ENCODE results near the gene PLAGL1.
A peak's percentile ranks its signal among the peaks of the same experiment; 100 is the strongest.

Gene PLAGL1

DNA sequence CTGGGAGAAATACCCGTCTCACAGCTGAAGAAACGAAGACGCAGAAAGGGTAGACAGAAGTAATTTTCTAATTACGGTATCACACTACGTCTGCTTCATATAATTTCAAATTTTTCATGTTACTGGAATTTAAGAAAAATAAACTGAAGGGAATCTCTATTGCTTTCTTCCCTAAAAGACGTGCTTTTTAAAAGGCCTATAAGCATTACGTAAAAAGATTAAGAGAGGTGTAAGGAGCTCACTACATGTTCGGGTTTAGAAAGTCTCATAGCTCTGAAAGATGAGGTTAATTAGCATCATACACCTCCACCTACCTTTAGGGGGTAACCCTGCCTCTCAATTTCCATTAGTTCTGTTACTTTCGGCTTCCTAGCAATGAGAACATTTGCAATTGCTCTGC is 787 bp upstream of the PLAGL1 start:
- no peak for DNase-seq (ENCODE audit: low spot score)

DNA sequence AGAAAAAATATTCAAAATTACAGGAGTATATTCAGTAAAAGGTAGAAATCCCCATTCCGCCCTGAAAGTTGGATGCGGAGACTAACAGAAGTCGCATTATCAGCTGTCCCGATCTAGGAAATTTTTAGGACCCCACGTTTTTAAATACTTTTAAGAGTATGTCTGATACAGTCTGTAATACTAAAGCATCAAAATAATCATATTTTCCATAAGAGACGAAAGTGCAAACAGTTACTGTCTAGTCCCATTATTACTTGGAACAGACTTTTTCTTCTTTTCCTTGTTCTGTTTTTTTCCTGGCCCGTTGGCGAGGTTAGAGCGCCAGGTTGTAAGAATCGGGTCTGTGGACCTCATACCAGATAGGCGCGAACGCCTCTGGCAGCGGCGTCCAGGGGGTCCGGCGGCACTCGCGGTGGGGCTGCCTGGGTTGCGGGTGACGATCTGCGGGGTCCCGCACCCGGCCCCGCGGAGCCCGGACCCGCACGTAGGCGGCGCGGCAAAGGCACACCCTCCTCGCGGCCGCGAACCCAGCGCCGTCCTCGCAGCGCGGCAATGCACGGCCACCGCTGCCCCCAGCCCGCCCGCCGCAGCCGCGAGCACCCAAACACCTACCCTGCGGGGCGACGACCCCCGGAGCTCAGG is 460 bp downstream of the PLAGL1 start:
- DNase-seq (ENCODE audit: low spot score), result peak; percentile 9

DNA sequence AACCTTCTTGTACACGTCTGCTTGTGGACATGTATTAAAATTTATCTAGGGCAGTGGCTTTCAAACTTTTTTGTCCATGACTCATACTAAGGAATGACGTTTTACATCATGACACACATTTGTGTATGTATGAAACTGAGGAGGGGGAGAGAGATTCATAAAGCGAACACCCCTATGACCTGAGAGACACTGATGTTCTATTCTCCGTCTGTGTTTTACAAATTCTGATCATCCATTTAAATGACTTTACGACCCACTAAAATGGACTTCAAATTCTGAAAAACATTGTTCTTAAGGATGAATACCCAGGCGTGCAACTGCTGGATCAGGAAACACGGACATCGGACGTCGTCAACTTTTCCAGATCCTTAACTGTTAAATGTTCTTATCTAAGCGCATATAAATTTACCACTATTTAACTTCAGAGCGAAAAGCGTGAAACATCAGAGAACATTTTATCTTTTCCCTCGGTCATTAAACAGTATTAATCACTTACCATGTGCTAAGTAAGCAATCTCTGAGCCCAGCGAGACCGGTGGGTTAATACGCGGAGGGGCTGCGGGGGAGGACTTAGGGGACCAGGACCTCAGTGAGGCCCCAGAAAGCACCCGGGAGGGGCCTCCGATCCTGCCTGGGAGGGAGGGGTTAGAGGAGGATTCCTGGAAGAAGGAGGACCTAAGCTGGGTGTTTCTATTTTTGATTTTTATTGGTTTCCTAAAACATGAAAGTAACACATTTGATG is 1.2 kb downstream of the PLAGL1 start:
- DNase-seq (ENCODE audit: low spot score), result peak; percentile 33

DNA sequence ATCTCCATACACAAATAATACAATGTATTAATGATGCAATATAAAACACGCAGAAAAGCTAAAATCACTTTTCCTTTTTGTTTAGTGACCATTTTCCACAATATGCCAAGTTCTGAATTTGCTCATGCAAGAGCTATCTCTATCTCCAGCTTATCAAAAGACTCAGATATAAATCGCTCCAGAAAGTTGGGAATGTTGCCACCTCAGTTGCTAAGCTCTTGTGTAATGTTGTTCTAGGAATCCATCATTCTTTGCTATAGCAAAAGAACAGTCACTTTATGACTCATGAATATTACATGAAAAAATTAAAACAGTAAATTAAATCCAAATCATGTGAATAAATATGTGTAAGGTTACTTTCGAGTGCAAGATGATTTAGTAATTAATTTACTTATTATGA is 8.7 kb downstream of the PLAGL1 start:
- no peak for DNase-seq (ENCODE audit: low spot score)

DNA sequence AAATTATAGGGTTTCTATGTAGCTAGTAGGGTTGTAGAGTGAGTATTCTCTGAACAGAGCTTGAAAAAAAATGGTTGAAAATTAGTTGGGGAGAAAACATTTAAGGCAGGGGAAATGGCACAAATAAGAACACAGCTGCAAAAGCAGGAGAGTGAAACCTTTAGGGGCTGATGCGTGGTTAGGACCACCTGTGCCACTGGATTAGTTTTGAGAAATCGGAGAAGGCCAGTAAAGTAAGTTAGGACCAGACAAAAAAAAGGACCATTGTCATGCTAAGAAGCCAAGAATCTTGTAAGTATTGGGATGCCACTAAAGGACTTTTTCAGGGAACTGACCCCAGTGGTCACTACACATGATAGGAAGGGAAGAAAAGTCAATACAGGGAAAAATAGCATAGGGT is 9.4 kb downstream of the PLAGL1 start:
- DNase-seq (ENCODE audit: low spot score), result no peak

DNA sequence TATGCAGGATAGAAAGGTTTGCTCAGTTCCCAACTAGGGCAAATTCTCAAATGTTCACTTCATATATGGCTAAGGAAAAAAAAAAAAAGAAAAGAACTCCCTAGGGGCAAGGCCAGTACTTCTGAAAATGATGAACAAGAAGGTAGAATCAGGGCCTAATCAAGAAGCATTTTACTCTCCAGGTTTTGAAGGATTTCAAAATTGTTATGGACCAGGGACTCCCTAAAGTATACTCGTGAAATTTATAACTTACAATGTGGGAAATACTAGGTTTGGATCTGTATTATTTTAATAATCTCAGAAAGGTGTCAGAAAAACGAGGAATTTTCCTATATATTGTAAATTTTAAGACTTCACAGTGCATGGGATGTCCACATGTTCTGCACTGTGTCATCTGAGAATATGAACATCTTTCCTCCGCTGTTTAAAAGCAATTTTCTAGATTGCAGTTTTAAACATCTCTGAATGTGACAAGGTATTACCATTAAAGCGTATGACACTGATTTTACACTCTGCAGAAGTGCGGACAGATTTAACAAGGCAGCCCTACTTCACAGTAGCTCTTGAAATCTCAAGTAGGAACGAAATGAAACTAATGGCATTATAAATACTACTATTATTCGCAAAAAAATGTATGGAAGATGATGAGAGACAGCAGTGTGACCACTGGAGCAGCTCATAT is 14.0 kb downstream of the PLAGL1 start:
- no peak for DNase-seq (ENCODE audit: low spot score)

DNA sequence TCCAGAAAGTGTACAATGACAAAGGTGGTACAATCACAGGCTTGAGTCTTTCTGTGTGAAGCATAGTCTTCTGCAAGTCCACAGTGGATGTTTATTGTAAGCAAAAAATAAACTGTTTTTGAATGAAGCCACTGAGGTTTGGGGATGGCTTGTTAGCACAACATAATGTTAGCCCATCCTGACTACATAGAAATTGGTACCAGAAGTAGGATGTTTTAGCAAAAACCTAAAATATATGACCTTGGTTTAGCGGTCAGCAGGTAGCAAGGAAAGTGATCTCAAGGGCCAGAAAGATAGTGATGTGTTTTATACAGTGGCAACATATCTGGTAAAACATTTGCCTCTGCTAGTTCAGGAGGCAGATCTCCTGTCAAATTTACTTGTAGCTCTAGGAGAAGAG is 15.8 kb downstream of the PLAGL1 start:
- no peak for DNase-seq (ENCODE audit: low spot score)

DNA sequence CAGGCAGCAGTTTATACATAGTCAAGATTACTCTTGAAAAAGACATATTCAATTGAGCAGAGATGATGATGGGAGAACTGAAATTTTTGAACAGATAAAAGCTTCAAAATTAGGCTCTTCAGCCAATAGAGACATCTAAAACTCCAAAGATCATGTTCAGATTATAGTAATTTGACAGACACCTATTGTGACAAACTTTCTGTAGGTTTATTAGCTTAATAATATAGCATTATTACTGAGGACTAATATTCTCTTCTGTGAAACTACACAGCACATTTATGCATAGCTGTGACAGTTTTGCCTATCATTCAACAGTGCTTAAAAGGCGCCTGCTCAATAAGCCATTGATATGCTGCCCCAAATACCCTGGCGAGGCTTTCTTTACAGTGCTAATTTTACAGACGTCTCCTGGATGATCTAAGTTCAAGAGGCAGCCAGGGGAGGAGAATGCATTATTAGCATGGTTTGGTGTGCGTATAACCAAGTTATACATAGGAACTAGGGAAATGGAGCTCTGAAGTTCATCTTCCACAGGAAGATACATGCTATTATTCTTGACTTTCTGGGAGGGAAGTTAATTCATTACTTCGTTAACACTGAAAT is 21.5 kb downstream of the PLAGL1 start:
- DNase-seq (ENCODE audit: low spot score), result no peak

DNA sequence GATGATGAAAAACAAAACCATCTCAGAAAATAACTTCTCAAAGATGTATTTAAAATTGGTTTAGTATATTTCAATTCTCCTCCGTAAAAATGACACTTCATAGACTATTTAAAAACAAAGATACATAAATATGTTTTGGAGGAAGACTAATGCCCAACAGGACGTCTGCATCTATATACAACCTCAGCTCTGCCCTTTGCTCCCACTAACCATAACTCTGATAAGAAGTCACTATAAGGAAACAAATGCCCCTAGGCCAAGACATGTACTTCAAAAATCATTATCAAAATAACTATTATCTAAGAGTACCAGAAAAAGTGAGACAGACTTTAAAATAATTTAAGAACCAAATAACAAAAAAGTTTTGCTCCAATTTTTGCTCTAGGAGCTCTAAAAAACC is 23.4 kb downstream of the PLAGL1 start:
- no peak for DNase-seq (ENCODE audit: low spot score)

DNA sequence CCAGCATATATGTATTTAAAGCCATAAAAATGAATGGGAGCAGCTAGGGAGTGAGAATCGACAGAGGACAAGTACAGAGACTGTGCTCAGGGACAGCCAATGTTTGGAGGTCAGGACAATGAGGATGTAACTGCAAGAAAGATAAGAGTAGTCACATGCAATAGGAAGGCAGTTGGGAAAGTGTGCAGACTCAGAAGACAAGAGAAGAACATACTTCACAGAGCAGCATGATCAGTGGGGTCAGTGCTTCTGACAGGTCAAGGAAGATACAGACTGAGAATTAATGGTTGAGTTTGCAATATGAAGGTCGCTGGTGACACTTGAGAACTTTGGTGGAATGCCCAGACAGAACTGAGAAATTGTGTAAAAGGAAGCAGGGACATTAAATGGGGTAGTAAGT is 25.1 kb downstream of the PLAGL1 start:
- DNase-seq (ENCODE audit: low spot score), result no peak

DNA sequence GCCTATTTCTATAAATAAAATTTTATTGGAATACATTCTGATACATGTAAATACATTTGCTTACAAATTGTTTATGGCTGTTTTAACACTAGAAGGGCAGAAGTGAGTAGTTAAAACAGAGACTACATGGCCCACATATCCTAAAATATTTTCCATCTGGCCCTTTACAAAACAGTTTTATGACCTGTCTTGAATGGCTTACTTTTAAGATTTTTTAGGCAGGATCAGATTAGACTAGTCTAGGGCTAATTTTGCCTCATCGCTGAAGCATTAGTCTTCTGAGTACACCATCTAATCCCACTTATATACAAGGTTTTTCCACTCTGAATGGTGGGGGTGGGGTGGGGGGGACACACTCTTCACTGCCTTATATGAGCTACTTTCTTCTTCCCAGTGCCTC is 27.1 kb downstream of the PLAGL1 start:
- DNase-seq (ENCODE audit: low spot score), result no peak

DNA sequence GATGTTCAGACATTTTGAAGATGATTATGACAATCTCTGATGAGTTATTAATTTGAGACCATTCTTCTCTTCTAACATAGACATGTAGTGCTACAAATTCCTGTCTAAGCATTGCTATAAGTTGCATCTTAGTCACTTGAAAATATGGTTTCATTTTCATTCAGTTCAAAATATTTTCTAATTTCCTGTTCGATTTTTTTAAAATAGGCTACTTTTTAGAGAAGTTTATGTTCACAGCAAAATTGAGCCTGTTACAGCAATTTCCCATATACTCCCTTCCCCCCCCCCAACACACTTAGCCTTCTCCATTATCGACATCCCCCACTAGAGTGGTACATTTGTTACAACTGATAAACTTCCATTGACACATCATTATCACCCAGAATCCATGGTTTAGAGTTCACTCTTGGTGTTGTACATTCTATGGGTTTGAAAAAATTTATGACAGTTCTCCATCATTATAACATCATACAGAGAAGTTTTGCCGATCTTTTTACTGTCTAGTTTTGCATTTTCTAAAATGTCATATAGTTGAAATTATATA is 31.2 kb downstream of the PLAGL1 start:
- DNase-seq (ENCODE audit: low spot score), result no peak

DNA sequence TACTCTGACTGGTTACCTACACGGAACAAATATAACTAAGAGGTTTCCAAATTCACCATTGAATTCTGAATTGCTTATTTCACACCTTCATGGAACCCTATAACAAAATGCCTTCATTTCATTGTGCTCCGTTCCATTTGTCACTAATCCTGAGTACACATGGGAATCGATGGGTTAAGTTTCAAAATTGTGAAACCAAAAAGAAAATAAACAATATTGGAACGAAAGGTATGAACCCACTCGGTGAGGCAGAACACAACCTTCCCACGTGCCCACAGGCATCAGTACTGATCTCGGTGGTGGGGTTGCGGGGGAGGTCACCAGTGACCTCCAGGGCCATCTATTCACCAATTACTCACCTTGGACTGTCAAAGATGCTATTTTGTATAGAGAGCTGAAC is 34.0 kb downstream of the PLAGL1 start:
- no peak for DNase-seq (ENCODE audit: low spot score)

DNA sequence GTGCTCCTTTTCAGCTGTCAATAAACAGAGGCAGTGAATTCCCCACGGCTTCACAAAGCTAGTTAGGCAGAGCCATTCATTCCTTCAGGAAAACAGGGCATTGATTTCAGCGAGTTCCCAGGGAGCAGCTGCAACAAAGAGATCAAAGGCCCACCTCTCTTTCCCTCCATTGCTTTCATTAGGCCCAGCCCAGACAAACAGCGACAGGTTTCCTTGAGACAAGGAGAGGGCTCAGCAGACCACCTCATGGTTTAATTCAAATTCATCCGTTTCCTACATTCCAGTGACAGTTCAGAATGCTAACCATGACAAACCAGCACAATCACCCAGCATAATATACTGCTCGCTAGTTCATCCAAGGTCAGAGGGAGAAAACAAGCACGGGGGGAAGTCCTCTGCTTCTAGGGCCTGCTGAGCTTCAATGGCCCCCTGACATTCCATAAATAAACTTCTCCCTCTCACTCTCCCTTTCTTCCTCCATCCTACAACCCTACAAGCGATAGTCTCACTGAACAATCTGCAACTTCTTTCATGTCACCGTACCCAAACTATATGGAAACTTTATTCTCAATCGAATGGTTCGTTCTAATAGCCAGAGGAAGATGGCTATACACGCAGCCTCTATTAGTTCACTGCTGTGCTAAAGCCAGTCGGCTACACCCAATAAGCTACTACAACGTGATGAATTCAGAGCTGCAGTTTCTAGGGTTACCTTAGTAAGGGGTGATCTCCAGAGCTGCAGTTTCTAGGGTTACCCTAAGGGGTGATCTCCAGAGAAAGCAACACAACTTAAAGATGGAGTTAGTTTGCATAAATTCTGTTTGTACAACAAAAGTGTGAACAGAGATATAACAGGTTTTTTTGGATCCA is 34.7 kb downstream of the PLAGL1 start:
- DNase-seq (ENCODE audit: low spot score), result no peak

DNA sequence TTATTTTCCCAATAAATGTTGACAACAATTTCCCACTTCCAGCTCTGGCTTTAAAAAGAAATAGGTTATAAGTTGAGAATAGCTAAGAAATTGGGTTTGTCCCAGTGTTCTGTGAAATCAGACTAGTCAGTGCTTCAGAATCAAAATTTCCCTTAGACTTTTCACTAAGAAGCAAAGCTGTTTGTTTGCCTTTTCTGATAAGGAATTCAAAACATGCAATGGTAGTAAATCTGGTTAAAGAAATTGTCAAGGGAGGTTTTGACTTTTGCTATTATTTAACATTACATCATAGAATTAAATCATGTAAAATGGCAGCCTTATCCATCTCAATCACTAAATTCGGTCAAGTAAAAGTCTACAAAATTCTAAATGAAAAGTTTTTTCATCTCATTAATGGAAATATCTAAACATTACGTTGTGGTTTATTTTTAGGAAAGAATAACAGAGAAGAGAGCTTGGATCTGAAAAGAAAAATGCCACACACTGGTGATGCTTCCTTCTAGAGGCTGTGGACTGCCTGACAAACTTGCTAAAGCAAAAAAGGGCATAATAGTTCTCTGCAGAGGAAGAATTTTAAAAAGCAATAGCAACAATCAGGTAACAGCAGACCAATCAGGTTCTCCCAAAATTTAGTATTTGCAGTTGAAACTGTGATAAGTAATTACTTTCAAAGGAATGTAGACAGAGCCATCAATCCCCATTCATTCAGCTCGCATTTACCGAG is 36.4 kb downstream of the PLAGL1 start:
- no peak for DNase-seq (ENCODE audit: low spot score)

DNA sequence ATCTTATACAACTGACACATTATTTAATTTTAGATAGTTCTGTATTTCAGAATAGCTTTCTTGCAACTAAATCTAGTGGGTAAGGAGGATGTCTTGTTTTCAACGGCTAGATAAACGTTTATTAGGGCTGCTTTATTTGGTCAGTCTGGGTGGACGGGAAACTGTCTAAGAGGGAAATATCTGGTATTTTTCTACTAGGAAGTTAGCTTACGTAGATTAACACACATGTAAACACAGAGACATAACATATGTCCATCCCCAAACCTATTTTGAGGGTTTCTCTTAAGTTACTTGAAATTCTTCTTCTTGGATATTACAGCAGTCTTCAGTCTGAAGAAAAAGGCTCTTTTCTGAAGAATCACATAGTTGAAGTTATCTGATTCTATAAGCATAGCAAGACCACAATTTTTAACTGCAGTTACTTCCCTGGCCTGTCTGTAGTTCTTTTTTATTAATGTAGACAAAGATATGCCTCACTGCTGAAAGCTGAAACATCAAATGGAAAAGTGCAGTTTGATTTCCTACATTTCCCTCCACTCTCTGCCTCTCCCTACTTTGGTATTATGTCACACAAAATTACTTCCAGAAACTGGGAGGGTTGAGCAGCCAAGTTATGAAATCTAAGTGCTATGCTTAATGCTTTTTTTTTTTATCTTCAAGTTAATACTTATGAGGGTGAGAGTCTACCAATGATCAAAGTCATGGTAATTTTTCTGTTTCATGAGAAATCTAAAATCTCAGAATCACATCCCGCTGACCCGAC is 37.4 kb downstream of the PLAGL1 start:
- DNase-seq (ENCODE audit: low spot score), result no peak

DNA sequence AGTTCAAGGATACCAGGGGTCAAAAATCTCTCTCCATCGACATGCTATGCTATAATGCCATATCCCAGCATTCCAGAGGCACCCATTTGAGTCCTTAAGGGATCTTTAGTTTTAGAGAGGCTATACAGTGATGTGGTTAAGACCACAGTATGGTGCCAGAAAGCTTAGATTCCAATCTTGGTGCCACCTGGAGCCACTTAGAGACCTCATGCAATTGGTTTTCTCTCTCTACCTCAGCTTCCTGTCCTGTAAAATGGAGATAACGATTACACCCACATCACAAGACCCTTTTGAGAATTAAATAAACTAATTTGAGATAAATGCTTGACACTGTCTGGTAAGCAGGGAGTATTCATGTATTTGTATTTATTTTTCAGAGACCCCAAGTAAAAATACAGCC is 39.0 kb downstream of the PLAGL1 start:
- DNase-seq (ENCODE audit: low spot score), result no peak

DNA sequence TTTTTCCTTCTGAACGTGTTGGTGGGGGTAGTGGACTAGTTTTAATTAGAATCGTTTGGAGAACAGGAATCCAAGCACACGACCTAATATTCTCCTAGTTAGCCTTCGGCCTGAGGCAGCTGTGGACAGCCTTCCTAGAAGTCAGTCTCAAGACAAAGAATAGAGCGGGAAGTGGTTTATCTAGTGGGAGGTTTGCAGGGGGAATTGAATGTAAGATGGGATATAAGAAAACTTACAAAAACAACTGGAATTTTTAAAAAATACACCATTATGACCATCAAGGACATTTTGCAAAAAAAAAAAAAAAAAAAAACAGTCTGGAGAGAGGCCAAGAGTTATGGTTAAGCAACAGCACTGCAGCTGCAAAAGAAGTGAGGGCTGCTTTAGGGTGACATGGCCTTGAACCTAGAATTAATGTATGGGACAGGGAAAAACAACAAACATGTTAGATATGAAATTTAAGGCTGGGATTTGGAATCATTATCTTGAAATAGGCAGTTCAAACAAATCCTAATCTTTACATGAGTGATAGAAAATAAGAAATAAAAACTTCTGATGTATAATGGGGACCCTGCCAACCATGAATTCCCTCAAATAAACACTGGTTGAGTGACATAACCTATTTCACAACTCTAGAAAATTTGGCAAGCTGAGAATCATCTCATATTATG is 40.2 kb downstream of the PLAGL1 start:
- DNase-seq (ENCODE audit: low spot score), result no peak

DNA sequence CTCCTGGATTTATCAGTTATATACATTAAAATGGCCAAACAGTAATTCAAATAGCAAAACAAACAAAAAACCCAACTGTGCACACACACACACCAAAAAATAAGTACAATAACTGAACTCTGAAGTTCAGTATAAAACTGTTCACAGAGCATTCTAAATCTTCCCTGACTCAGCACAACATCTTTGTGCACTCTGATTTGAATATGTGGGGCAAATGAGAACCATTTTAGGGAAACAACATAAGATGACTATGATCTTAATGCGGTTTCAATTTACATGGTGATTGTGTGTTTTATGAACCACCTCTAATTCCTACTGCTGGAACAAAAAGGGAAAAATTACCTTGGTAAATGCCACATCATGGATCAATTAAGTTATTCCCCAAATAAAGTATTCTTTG is 41.7 kb downstream of the PLAGL1 start:
- no peak for DNase-seq (ENCODE audit: low spot score)

Data from kidney capillary endothelial cell (primary cell).